Measurements from ENCODE around the gene TEP1. TPM values are rescaled to one million over a fixed set of nuclear protein-coding genes. Genes with fewer than 3 reads are reported as not detected.
A peak's percentile ranks its signal among the peaks of the same experiment; 100 is the strongest.

The TEP1 gene
- total and polyA plus RNA-seq, 10 of the 15 experiments (the other 5 are each of a cell fraction or from before 2014, with no cell fraction given), result 3.3 to 29.7 (median 16.8) TPM

GRCh38 chr14:20460458-20461224, 47.3 kb upstream of the TEP1 start:
- FAIRE-seq (peak; percentile 75), DNase-seq (ENCODE audit: low read depth, low spot score) (peak; percentile 27), ATAC-seq (peak; percentile 29)
- Histone ChIP-seq H3K4me1 (ENCODE audit: control insufficient read depth, insufficient read depth, low read length) (peaks cover 6% of the 10 kb centered on the region), H3K9me3 (replicated peaks; ENCODE audit: control insufficient read depth, insufficient read depth, low read length) (no peaks in the 10 kb centered on the region), H2AFZ (ENCODE audit: control insufficient read depth, low read depth, low read length) (no peak overlapping the region; the same call in 1 of the 2 replicates), H4K20me1 (ENCODE audit: control insufficient read depth, insufficient read depth) (no peaks in the 10 kb centered on the region), H3K27ac (ENCODE audit: control insufficient read depth, insufficient read depth) (peak overlapping the region; percentile 87), H3K4me3 (peak overlapping the region; percentile 73), H3K79me2 (ENCODE audit: control insufficient read depth, insufficient read depth, low read length) (peaks cover 33% of the 10 kb centered on the region), H3K27me3 (replicated peaks in 1 of 2; ENCODE audit: control insufficient read depth in 2 of 2, insufficient read depth in 2 of 2, low read length in 1 of 2) (no peaks in the 10 kb centered on the region), H3K4me2 (ENCODE audit: control insufficient read depth, insufficient read depth) (peak overlapping the region; percentile 94), H3K9ac (ENCODE audit: control insufficient read depth, insufficient read depth, low read length) (peak overlapping the region; percentile 80), H3K36me3 (ENCODE audit: control insufficient read depth in 2 of 2, insufficient read depth in 2 of 2, low read length in 1 of 2) (peaks cover 11 to 27% of the 10 kb centered on the region in 2 experiments)
- ChIA-PET CTCF (interaction anchor here (0.6 to 5.4 kb wide), 11 partner anchors 10 to 1020 kb away, joined by 3 to 39 read pairs (median 3); partner anchors contain the start of genes PNP and TEP1), RAD21 (ENCODE audit: unreplicated experiment) (interaction anchor here (0.7 to 3.7 kb wide), 11 partner anchors 29 to 153 kb away, joined by 3 to 21 read pairs (median 7); partner anchors contain the start of gene PARP2), SMC1A (ENCODE audit: uncharacterized antibody, unreplicated experiment) (interaction anchor here (0.9 to 4.7 kb wide), 8 partner anchors 29 to 220 kb away, joined by 3 to 49 read pairs (median 7); partner anchors contain the start of genes CCNB1IP1 and PARP2), POLR2A (interaction anchor here (0.8 to 1.4 kb wide), 12 partner anchors 8 to 223 kb away, joined by 3 to 14 read pairs (median 5); partner anchors contain the start of genes CCNB1IP1, PARP2, PNP and RNASE4)
- BruUV-seq (replicated peaks), result no TSS peak
- WGBS (ENCODE audit: insufficient coverage, insufficient replicate concordance, low lambda C conversion rate, missing lambda C conversion rate), result under 1% methylated on average over 30 of the region's 32 CpGs
- TF ChIP-seq NR2C2 (IDR thresholded peaks at IDR 0.05; ENCODE audit: borderline replicate concordance, control insufficient read depth, insufficient read length, low read depth), result no peak
- TF ChIP-seq IRF4 (IDR thresholded peaks at IDR 0.05; ENCODE audit: low read depth, low read length), result no peak
- TF ChIP-seq, protein P1, sequence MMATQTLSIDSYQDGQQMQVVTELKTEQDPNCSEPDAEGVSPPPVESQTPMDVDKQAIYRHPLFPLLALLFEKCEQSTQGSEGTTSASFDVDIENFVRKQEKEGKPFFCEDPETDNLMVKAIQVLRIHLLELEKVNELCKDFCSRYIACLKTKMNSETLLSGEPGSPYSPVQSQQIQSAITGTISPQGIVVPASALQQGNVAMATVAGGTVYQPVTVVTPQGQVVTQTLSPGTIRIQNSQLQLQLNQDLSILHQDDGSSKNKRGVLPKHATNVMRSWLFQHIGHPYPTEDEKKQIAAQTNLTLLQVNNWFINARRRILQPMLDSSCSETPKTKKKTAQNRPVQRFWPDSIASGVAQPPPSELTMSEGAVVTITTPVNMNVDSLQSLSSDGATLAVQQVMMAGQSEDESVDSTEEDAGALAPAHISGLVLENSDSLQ (IDR thresholded peaks at IDR 0.05), result peak; percentile 15; the same call in 1 of the 2 replicates
- no peak; the same call in 1 of the 2 replicates for TF ChIP-seq RUNX3 (IDR thresholded peaks at IDR 0.05; ENCODE audit: low read length)
- peak in 1 of 2 experiments; percentile 73; a peak in 2 of 4 replicates for TF ChIP-seq ETV6 (conservative IDR thresholded peaks at IDR 0.05 in 1 of 2, IDR thresholded peaks at IDR 0.05 in 1 of 2; ENCODE audit: borderline replicate concordance in 1 of 2, low read depth in 1 of 2)
- 0 out of 2 replicates have a peak, but pooled peaks have one; percentile 22 for TF ChIP-seq TCF12 (IDR thresholded peaks at IDR 0.05; ENCODE audit: low read depth, low read length)
- TF ChIP-seq TCF3 (IDR thresholded peaks at IDR 0.05; ENCODE audit: borderline replicate concordance, insufficient read depth, low read depth, low read length), result 0 out of 2 replicates have a peak, but pooled peaks have one; percentile 17
- TF ChIP-seq TCF7 (IDR thresholded peaks at IDR 0.05; ENCODE audit: borderline replicate concordance), result no peak
- no peak for TF ChIP-seq ASH2L (IDR thresholded peaks at IDR 0.05; ENCODE audit: borderline replicate concordance, low read depth)
- no peak for TF ChIP-seq ZNF24 (IDR thresholded peaks at IDR 0.05)
- TF ChIP-seq SMAD1 (IDR thresholded peaks at IDR 0.05; ENCODE audit: low read depth, partially characterized antibody), result no peak
- no peak for TF ChIP-seq NFXL1 (IDR thresholded peaks at IDR 0.05; ENCODE audit: borderline replicate concordance)
- TF ChIP-seq IKZF2 (IDR thresholded peaks at IDR 0.05), result 0 out of 4 replicates have a peak, but pooled peaks of 1 of the 2 experiments have one; percentile 1
- 0 out of 2 replicates have a peak, but pooled peaks have one; percentile 62 for TF ChIP-seq SMARCA5 (IDR thresholded peaks at IDR 0.05)
- TF ChIP-seq STAT3 (IDR thresholded peaks at IDR 0.05; ENCODE audit: low read depth, low read length), result no peak
- TF ChIP-seq CREM (IDR thresholded peaks at IDR 0.05; ENCODE audit: low read depth), result no peak
- peak; percentile 69; the same call in 1 of the 2 replicates for TF ChIP-seq SPI1 (IDR thresholded peaks at IDR 0.05; ENCODE audit: borderline replicate concordance, insufficient read depth, low read depth, low read length)
- peak; percentile 24; the same call in 1 of the 2 replicates for TF ChIP-seq SIN3A (IDR thresholded peaks at IDR 0.05; ENCODE audit: low read depth, low read length)
- intact Hi-C loops (cut with micrococcal nuclease; ENCODE audit: unreplicated experiment), result loop anchor here (1.0 to 5.0 kb wide), 5 partner anchors 23 to 222 kb away; partner anchors contain the start of genes CCNB1IP1, PARP2 and RNASE4
- in situ Hi-C loops (cut with MboI), result loop anchor here (5.0 kb wide), 1 partner anchor 222 kb away; the partner anchor contains the start of gene RNASE4
